Upper lobe of left lung (tissue), 4 donors: ENCODE data around the gene CRYGC.

ENCODE experiments used
- CTCF ChIP-seq, 6 experiments: fragments of 450-650 bp in 4 of 6; fragments of 200-600 bp in 2 of 6; sonication (generic) in 2 of 6; IDR thresholded peaks; one replicate each; pipeline ENCODE4 v1.5.1; 2016 to 2019; ENCODE audit warnings: antibody characterized with exemption in 6 of 6
- EP300 ChIP-seq, 4 donors: sonication (generic); formaldehyde crosslinking; IDR thresholded peaks; one replicate each; pipeline ENCODE4 v1.5.1; 2017; ENCODE audit warnings: antibody characterized with exemption in 4 of 4, control low read depth in 2 of 4
- POLR2A ChIP-seq, 4 donors: fragments of 450-650 bp; IDR thresholded peaks; one replicate each; pipeline ENCODE4 v1.5.1; 2016 to 2017; ENCODE audit warnings: antibody characterized with exemption in 4 of 4, mild to moderate bottlenecking in 2 of 4
- POLR2AphosphoS5 ChIP-seq, 2 donors: sonication (generic); formaldehyde crosslinking; IDR thresholded peaks; one replicate each; pipeline ENCODE4 v1.5.1; 2017; ENCODE audit warnings: antibody characterized with exemption in 2 of 2

DNA sequence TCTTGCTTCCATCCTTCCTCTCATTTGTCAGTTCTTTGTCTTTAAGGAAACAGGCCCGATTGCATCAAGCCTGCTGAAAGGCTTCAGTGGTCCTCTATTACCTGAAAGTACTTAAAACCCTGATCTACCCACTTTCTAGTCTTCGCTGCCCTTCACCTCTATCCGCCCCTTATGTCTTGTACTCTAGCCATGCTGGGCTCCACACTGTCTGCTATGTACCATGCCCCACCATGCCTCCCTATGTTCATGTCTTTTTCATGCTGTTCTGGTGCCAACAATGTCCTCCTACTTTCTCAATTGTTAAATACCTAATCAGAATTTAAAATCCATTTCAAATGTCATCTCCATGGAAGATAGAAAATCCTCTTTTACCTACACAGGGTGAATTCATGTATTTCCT lies 33.5 kb downstream of the CRYGC start:
- TF ChIP-seq CTCF (IDR thresholded peaks at IDR 0.05) (no peak), POLR2A (IDR thresholded peaks at IDR 0.05) (no peak), POLR2AphosphoS5 (IDR thresholded peaks at IDR 0.05) (no peak), EP300 (IDR thresholded peaks at IDR 0.05) (no peak)
